GM12878 (cell line): ENCODE results near the gene NMNAT1. TPM values are rescaled to one million over a fixed set of nuclear protein-coding genes. Genes with fewer than 3 reads are reported as not detected.

Experiments
- ATAC-seq: fragments of 200-7000 bp; cut with Tn5 transposase; 3 replicates; pipeline ENCODE4 v1.9.1; 2020; ENCODE audit warnings: mild to moderate bottlenecking, moderate library complexity
- BruUV-seq: library from RNA; stranded (reverse); fragments of 400-500 nt; replicated peaks from 2 replicates; lab custom pipeline; 2021; lab: Mats Ljungman, UMichigan
- CTCF ChIA-PET: fragments of 300-600 bp; sonication (Branson Sonifier 250); formaldehyde crosslinking; extraction: SDS; loops from one replicate; lab custom pipeline; 2021; ENCODE audit warnings: inconsistent platforms; lab: Yijun Ruan, JAX
- POLR2A ChIA-PET: fragments of 350-600 bp; formaldehyde crosslinking; extraction: SDS; loops from one replicate; lab custom pipeline; 2021; ENCODE audit warnings: inconsistent platforms; lab: Charles Lee
- RAD21 ChIA-PET: fragments of 300-600 bp; sonication (Branson Sonifier 250); formaldehyde crosslinking; loops from one replicate; lab custom pipeline; 2023; ENCODE audit warnings: antibody characterized with exemption; ENCODE audit not compliant: unreplicated experiment; lab: Charles Lee
- SMC1A ChIA-PET: fragments of 300-600 bp; sonication (Branson Sonifier 250); formaldehyde crosslinking; loops from one replicate; lab custom pipeline; 2023; ENCODE audit not compliant: unreplicated experiment, uncharacterized antibody; lab: Charles Lee
- DNase-seq: peaks from one replicate; pipeline ENCODE4 v3.0.0-alpha.2; 2011; ENCODE audit warnings: low read depth, low spot score
- FAIRE-seq: peaks from 3 replicates; lab custom pipeline; 2011; peaks lifted over from hg19 to GRCh38; lab: Jason Lieb, UNC
- H2AFZ ChIP-seq: 2 replicates; pipeline ENCODE4 v1.6.0; 2011; ENCODE audit warnings: low read depth, low read length, control low read depth; ENCODE audit not compliant: control insufficient read depth
- H3K27ac ChIP-seq: 2 replicates; pipeline ENCODE4 v1.5.1; 2011; ENCODE audit warnings: control low read depth; ENCODE audit not compliant: control insufficient read depth, insufficient read depth
- H3K27me3 ChIP-seq, 2 experiments: replicated peaks in 1 of 2; 2 replicates each; pipeline versions ENCODE4 v1.6.0 to v1.6.1; 2011; ENCODE audit warnings: low read length in 1 of 2; ENCODE audit not compliant: control insufficient read depth in 2 of 2, insufficient read depth in 2 of 2
- H3K36me3 ChIP-seq, 2 experiments: 2 replicates each; pipeline ENCODE4 v1.5.1; 2011; ENCODE audit warnings: low read length in 1 of 2; ENCODE audit not compliant: control insufficient read depth in 2 of 2, insufficient read depth in 2 of 2
- H3K4me1 ChIP-seq: 2 replicates; pipeline ENCODE4 v1.6.1; 2011; ENCODE audit warnings: mild to moderate bottlenecking, low read length, moderate library complexity, mixed read lengths; ENCODE audit not compliant: control insufficient read depth, insufficient read depth
- H3K4me2 ChIP-seq: 2 replicates; pipeline ENCODE4 v1.6.0; 2011; ENCODE audit warnings: control low read depth; ENCODE audit not compliant: control insufficient read depth, insufficient read depth
- H3K4me3 ChIP-seq: fragments of 200-600 bp; sonication (generic); 2 replicates; pipeline ENCODE4 v1.5.1; 2016
- H3K79me2 ChIP-seq: 2 replicates; pipeline ENCODE4 v1.6.0; 2011; ENCODE audit warnings: low read length; ENCODE audit not compliant: control insufficient read depth, insufficient read depth
- H3K9ac ChIP-seq: 2 replicates; pipeline ENCODE4 v1.8.0; 2011; ENCODE audit warnings: low read length, control low read depth, mixed read lengths; ENCODE audit not compliant: control insufficient read depth, insufficient read depth
- H3K9me3 ChIP-seq: replicated peaks from 3 replicates; pipeline ENCODE4 v1.5.1; 2011; ENCODE audit warnings: mild to moderate bottlenecking, low read length; ENCODE audit not compliant: control insufficient read depth, insufficient read depth
- H4K20me1 ChIP-seq: 2 replicates; pipeline ENCODE4 v1.6.0; 2011; ENCODE audit not compliant: control insufficient read depth, insufficient read depth
- ASH2L ChIP-seq: fragments of 300-600, 200-600 bp; sonication (generic); IDR thresholded peaks from 2 replicates; pipeline ENCODE4 v1.6.1; 2017; ENCODE audit warnings: low read depth, mild to moderate bottlenecking, borderline replicate concordance
- E2F8 ChIP-seq: fragments of 450-650 bp; IDR thresholded peaks from 2 replicates; pipeline ENCODE4 v1.6.1; 2018; ENCODE audit warnings: mild to moderate bottlenecking, low read depth, moderate library complexity; ENCODE audit not compliant: partially characterized antibody
- E4F1 ChIP-seq: fragments of 450-650 bp; IDR thresholded peaks from 2 replicates; pipeline ENCODE4 v1.6.1; 2018; ENCODE audit warnings: borderline replicate concordance, mild to moderate bottlenecking; ENCODE audit not compliant: partially characterized antibody
- GATAD2B ChIP-seq: fragments of 450-650 bp; conservative IDR thresholded peaks from 2 replicates; pipeline ENCODE4 v1.6.1; 2017; ENCODE audit warnings: low read depth, mild to moderate bottlenecking, moderate library complexity
- HSF1 ChIP-seq: fragments of 150-350 bp; IDR thresholded peaks from 2 replicates; pipeline ENCODE4 v1.6.1; 2014; ENCODE audit warnings: mild to moderate bottlenecking, low read depth, low read length
- IRF4 ChIP-seq: IDR thresholded peaks from 2 replicates; pipeline ENCODE4 v1.6.1; 2011; ENCODE audit warnings: low read depth, low read length
- KLF5 ChIP-seq: fragments of 450-650 bp; IDR thresholded peaks from 2 replicates; pipeline ENCODE4 v1.6.1; 2014; ENCODE audit warnings: mild to moderate bottlenecking; ENCODE audit not compliant: partially characterized antibody
- NFYA ChIP-seq: IDR thresholded peaks from 2 replicates; pipeline ENCODE4 v1.6.1; 2011; ENCODE audit warnings: low read depth, mild to moderate bottlenecking, low read length, improper control_type of control experiment, borderline replicate concordance
- POLR2AphosphoS2 ChIP-seq: IDR thresholded peaks from 2 replicates; pipeline ENCODE4 v1.6.1; 2011; ENCODE audit warnings: low read depth, mild to moderate bottlenecking, low read length, improper control_type of control experiment, moderate library complexity
- RBBP5 ChIP-seq: fragments of 200-600 bp; sonication (generic); conservative IDR thresholded peaks from 2 replicates; pipeline ENCODE4 v1.6.1; 2016
- ZBTB4 ChIP-seq: fragments of 450-650 bp; formaldehyde crosslinking; IDR thresholded peaks from 2 replicates; pipeline ENCODE4 v1.4.0; 2022; ENCODE audit warnings: mild to moderate bottlenecking, moderate library complexity
- WGBS: methylation state at CpG from one replicate; pipeline ENCODE4 v1.1.6; 2016; ENCODE audit warnings: low lambda C conversion rate; ENCODE audit not compliant: insufficient replicate concordance, insufficient coverage; ENCODE audit errors: missing lambda C conversion rate; 5-methylcytosine and 5-hydroxymethylcytosine counted together
- in situ Hi-C: fragments of 300-500 bp; cut with MboI; formaldehyde crosslinking; loops from 9 replicates; pipeline ENCODE4 v1.14.3; 2018; ENCODE audit warnings: mixed read lengths
- intact Hi-C: fragments of 100-400 bp; cut with micrococcal nuclease; formaldehyde crosslinking; loops from one replicate; pipeline ENCODE4 v1.14.2; 2022; ENCODE audit not compliant: unreplicated experiment
- polyA plus RNA-seq, 11 experiments: library from polyadenylated mRNA; depleted of rRNA in 4 of 11; unstranded in 6 of 11; stranded (reverse) in 5 of 11; fragments of >200 nt; fragmentation: Nextera tagmentation in 4 of 11; fragmentation: Illumina TruSeq in 1 of 11; extraction: Ambion mirVana in 4 of 11; extraction: Trizol in 1 of 11; gene quantifications; 1 replicate in 1 of 11; 2 replicates in 10 of 11; pipeline versions ENCODE4 v1.2.1 to v1.2.3, GENCODE V29; 2011 to 2016; ENCODE audit warnings: inconsistent platforms in 2 of 11, missing spikeins in 2 of 11, low read depth in 1 of 11
- total RNA-seq, 4 experiments: library from RNA; depleted of rRNA in 3 of 4; stranded (reverse); fragments of >200 nt in 3 of 4; fragmentation: Illumina TruSeq in 1 of 4; extraction: Trizol in 1 of 4; gene quantifications; 2 replicates each; pipeline versions ENCODE4 v1.2.1 to v1.2.3, GENCODE V29; 2013 to 2021

Gene NMNAT1
- total and polyA plus RNA-seq, 10 of the 15 experiments (the other 5 are each of a cell fraction or from before 2014, with no cell fraction given) = 7.2 to 16.7 (median 11.7) TPM

GRCh38 chr1:10025354-10025753 is 82.1 kb downstream of the NMNAT1 start:
- no peaks in the 10 kb centered on the region for H3K79me2 ChIP-seq
- 50% methylated on average over 2 of the region's 2 CpGs for WGBS
- SMC1A ChIA-PET = no interaction called here
- H3K4me3 ChIP-seq = no peak overlapping the region
- FAIRE-seq (no peak), ATAC-seq (no peak), DNase-seq (no peak)
- in situ Hi-C loops (no loop called here), intact Hi-C loops (no loop called here)
- H3K9ac ChIP-seq = no peak overlapping the region
- POLR2A ChIA-PET = interaction anchor here (0.7 kb wide), 1 partner anchor 11 kb away, joined by 5 read pairs; no protein-coding TSS in a partner anchor
- no TSS peak for BruUV-seq
- RAD21 ChIA-PET = no interaction called here
- no peak overlapping the region for H2AFZ ChIP-seq
- H3K4me2 ChIP-seq = no peak overlapping the region
- H3K27ac ChIP-seq = no peak overlapping the region
- no peaks in the 10 kb centered on the region for H4K20me1 ChIP-seq
- no peaks in the 10 kb centered on the region for H3K36me3 ChIP-seq
- H3K4me1 ChIP-seq = peaks cover 5% of the 10 kb centered on the region; the same call in 1 of the 2 replicates
- CTCF ChIA-PET = no interaction called here
- TF ChIP-seq HSF1 (no peak), GATAD2B (no peak), ZBTB4 (no peak), KLF5 (no peak), POLR2AphosphoS2 (no peak), ASH2L (no peak), E4F1 (no peak), NFYA (no peak), RBBP5 (no peak), E2F8 (no peak), IRF4 (no peak)
- no peaks in the 10 kb centered on the region; the same call in 2 of the 3 replicates for H3K9me3 ChIP-seq
- no peaks in the 10 kb centered on the region for H3K27me3 ChIP-seq
